ENCODE data around the gene GNAS.

GRCh38 chr20:58908221-58908620 is 55.7 kb downstream of the GNAS start:
- TF ChIP-seq CTCF (IDR thresholded peaks at IDR 0.05) (no peak), EP300 (IDR thresholded peaks at IDR 0.05) (no peak), POLR2A (IDR thresholded peaks at IDR 0.05) (no peak)
